GM19239 (cell line): Measurements from ENCODE around the gene SUPT4H1.

Source experiments
- DNase-seq: peaks from one replicate; pipeline ENCODE4 v3.0.0; 2011; ENCODE audit warnings: low spot score; ENCODE audit not compliant: insufficient read length
- FAIRE-seq: peaks from 2 replicates; lab custom pipeline; 2011; peaks lifted over from hg19 to GRCh38; lab: Jason Lieb, UNC

SUPT4H1 gene

DNA sequence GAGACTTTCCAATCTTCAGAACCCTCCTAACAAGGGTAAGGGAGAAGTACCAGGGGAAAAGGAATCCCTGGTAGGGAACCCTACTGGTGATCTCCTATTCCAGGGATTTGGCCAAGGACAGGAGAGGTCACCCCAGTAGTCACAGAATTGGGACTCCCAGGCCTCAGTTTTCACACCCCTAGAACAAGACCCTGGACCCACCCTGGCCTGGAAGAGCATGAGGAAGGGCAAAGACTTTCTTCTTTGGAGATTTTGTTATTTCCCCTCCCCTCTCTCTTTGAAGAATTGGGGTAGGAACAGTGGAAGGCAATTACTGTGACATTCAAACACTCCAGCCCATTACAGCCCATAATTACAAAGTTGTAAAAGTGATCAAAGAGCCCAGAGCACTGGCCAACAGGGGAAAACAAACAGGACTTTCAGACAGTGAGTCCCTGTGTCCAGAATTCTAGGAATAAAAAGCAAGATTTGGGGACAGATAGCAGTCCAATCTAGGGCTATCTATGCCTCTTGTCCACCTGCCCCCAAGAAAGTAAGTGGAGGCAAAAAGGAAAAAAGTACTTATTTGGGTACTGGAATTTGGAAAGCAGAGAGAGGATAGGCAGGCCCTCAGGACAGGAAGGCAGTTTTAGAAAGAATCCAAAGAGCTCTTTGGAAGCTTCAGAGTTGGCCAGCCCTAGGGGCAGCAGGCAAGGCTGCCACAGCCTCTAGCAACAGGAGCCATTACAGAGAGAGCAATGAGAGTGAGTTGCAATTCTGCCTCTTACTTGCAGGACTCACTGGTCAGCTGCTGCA is 13.4 kb upstream of the SUPT4H1 start:
- no peak for FAIRE-seq

DNA sequence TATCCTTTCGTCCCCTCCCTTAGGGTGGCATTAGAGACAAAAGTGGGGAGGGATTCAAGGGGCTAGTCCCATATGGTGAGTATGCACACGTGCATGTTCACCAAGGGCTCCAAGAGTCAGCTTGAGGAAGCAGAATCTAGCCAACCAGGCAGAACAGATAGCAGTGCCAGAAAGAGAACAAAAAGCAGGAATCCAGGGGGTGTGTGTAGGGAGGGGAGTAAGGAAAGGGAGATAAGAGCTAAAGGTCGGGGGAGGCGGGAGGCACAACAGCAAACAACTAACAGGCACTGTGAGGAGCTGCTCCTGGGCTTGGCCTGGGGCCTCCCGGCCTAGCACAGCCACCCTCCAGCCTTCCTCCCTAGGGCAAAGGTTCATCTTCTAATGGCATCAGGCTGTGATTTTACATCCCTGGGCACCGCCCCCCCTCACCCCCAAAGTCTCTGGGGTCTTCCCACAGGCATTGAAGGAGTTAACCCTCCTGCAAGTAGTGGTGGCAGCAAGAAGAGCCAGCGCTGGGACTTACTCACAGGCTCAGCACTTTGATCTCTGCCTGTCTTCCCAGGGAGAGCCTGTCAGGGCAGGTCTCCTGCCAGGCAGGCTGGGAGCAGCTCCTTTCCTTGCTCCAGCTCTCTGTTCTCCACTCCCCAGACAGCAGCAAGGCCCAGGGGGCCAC is 12.4 kb upstream of the SUPT4H1 start:
- DNase-seq (no peak), FAIRE-seq (no peak)

More for the DNA sequence above, 13.4 kb upstream of the SUPT4H1 start:
- no peak for DNase-seq

DNA sequence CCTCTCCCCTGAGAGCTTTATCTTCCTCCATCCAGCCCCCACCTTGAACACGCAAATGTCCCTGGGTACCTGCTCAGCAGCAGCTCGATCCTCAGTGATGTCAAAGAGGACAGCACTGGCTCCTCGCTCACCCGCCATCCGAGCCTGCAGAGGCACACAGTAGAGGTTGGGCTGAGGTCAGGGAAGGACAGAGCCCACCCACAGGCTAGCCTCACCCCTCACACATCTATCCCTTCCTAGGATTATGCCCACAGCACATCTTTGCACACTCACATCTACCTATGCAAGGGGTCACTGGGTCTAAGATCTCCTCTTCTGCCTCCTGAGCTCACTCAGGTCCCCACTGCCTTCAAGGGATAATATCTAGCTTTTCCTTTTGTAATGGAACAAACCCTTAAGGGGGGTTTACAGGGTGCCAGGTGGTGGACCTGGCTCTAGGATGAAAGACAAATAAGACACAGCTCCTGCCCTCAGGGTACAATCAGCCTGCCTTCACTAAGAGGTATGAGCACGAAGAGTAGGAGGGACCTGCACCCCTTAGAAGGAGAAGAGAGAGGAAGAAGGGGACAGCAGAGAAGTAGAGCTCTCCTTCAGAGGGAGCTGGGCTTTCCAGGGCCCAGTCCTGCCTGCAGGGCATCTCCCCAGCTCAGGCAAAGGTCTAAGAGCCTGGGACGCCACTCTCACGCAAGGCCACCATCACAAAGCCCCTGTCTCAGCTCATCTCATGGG is 11.6 kb upstream of the SUPT4H1 start:
- FAIRE-seq (no peak), DNase-seq (no peak)

DNA sequence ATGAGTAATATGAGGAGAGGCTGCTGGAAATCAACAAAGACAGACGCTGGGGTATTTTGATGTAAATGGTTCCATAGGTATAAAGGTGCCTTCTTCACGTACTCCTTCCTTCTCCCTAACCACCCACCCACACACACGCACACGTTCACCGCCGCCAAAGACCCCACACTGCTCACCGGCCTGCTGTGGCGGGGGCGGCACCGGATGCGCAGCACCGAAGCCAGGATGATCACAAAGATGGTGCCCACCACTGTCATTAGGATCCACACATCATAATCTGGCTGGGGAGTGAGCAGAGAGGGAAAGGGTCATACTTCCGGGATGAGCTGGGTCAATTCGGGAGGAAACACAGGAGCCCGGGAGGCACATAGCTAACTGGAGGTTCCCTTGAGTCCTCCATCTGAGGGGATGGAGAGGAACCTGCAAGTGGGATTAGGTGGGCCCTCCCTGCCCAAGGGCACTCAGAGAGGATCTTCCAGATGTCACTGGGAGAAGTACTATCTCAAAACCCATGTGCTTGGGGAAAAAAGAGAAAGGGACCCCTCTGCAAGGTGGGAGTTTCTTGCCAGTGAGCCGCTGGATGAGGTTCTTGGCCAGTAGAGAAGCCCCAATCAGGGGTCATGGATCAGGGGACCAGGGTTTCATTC is 10.5 kb upstream of the SUPT4H1 start:
- no peak for DNase-seq
- FAIRE-seq, result no peak

DNA sequence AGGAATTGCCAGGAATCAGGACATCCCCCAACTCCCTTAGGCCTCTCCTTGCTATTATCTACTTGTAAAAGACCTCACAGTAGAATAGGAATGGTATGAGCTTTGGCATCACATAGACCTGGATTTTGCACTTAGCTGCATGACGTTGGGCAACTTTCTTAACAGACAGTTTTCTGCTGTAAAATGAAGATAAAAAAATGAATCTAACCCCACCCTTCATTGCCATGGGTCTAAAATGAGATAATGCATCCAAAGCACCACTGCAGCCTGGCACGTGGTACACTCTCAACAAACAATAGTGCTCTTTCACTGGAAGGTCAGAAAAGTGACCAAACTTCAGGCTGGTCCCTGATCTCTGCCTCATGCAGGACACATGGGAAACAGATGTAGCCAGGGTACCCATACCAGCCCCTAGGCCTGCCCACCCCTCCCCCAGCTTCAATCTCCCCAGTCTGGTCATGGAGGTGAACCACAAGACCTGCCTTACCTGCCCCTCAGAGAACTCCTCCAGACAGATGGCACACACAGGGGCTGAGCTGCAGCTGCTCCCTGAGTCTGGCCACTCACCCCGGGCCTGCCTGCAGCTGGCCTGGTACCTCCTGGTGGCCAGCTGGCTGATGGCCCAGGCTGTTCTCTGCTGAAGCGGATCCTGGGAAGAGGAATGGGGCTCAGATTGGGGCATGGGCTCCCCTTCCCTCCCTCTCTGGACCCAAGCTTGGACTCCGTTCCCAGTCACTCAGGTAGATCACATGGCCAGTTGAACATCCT is 8.5 kb upstream of the SUPT4H1 start:
- no peak for FAIRE-seq

DNA sequence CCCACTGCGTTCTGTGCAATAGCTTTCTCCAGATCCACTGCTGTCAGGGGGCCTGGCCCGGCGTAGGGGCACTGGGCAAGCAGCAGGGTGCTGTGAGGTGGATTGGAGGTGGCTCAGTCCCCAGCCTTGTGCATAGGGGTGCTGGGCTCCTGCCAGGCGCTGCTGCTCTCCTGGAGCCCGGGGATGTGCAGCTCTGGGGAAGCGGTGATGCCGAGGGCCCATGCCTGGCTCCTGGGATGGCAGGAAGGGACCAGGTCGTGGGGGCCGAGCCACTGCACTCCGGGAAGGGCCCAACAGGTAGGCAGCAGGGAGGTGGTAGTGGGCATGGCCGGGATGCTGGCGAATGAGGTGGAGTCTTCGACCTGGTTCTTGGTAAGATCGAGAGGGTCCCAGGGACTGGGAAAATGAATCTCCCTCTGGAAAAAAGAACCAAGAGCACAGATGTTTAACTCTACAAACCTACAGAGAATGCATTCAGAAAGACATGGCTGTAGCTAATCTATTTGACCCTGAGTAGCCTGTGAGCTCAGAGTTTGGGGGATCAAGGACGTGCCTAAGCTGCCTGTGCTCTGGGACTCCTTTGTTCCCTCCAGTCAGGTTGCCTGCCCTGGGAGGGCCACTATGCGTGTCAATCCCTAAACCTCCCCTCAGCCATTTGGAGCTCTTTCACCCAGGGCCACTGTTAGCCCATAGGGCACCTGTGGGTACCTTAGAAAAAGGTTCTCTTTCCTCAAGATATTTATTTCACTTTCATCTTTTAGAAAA is 6.6 kb upstream of the SUPT4H1 start:
- DNase-seq (no peak), FAIRE-seq (no peak)

More for the DNA sequence above, 8.5 kb upstream of the SUPT4H1 start:
- DNase-seq, result no peak

DNA sequence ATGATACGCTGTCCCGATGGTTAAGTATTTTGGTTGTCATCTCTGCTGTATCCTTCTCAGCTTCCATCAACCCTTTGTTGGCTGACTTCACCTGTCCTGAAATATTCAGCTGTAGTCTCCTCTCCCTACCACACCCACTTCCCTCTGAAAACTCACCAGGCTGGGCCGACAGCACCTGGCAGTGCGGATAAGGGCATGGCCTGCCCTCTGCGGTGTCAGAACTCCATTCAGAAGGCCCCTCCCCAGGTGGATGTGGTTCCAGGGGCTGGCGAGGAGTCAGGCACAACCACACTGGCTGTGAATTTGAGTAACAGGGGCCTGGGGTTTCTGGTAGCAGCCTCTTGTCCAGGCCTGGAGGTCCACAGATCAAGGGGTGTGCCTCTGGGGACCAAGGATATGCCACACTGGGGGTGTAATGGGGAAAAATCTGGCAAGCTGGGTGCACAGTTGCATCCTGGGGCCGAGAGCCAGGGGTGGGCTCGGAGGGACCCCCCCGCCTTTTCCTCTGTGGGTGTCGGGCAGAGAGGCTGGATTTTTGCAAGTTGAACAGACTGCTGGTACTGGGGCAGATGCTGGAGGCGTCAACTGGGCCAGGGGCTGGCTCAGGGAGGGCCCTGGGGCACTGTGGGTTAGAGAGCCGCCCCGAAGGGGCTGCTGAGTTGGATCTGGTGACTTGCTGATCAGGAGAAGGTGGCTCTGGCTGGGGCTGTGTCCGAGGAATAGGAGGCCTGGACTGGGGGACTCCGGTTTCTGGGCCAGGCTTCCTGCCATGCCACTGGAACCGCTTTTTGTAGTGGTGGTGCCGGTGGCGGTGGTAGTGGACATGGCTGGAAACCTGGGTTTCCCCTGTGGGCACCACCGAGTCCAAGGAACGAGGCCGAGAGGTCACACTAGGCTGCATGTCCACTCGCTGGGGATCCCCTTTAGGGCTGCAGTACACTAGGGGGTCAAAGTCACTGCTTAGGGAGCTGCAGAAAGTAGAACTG is 5.6 kb upstream of the SUPT4H1 start:
- FAIRE-seq (no peak), DNase-seq (no peak)

DNA sequence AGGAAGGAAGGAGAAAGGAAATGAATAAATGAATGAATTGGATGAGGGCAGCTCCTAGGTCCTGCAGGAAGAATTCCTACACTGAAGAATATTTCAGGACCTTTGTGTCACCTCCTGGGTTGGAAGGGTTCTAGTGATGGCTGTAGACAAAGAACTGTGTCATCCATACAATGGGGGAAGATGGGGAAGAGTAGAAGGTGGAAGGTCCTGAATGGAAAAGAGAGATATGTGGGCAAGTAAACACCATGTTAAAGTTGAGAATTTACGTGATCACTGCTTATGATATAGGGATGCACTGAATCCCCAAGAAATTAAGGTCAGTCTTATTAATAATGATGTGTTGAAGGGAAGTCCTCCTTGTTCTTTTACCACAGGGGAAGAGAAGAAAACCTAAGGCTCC is 4.2 kb upstream of the SUPT4H1 start:
- DNase-seq (no peak), FAIRE-seq (no peak)

DNA sequence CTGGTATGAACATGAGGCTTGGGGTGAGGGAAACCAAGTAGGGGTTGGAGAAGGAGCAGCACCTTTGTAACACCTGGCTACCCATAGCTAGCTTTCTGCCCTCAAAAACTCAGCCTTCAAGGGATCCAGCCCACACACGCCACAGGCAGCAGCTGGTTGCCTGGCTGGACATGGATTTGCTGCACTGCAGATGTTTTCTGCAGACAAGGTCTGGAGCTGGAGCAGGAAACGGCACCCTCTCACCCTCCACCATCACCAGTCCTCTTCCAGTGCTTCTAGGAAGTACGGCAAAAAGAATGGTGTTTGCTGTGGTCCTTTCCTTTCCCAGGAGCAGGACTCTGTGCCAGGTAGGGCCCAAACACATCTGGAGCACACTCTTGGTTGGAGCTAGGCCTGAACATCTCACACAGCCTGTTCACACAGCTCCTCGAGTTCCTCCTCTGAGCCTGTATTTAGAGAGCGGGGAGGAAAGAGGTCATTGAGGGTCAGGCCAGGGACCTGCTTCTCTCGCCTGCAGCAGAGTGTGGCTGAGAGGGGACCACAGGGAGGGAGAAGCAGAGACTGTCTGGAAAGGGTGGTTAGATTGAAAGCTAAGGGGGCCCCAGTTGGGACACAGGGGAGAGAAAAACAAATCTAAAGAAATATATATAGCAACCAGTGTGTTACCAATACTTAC is 2.7 kb upstream of the SUPT4H1 start:
- no peak for FAIRE-seq
- DNase-seq, result no peak

DNA sequence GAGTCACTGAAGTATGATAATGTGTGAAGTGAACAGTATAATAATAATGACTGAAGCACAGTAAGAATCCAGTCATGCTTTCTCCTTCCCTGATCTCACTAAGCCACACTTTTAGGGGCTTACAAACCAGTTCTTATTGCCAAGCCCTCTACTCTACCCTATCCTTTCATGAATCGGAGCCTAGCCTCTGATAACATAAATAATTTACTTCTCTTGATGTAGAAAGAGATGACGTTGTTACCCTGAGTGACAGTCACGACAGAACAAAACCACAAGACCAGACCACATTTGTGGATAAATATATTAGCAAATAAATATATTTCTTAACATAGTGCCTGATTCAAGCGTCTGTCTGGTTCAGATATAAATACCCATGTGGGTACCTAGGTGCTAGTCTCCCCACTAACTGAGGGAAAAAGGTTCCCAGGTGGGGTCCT is 1.4 kb upstream of the SUPT4H1 start:
- FAIRE-seq (no peak), DNase-seq (no peak)

DNA sequence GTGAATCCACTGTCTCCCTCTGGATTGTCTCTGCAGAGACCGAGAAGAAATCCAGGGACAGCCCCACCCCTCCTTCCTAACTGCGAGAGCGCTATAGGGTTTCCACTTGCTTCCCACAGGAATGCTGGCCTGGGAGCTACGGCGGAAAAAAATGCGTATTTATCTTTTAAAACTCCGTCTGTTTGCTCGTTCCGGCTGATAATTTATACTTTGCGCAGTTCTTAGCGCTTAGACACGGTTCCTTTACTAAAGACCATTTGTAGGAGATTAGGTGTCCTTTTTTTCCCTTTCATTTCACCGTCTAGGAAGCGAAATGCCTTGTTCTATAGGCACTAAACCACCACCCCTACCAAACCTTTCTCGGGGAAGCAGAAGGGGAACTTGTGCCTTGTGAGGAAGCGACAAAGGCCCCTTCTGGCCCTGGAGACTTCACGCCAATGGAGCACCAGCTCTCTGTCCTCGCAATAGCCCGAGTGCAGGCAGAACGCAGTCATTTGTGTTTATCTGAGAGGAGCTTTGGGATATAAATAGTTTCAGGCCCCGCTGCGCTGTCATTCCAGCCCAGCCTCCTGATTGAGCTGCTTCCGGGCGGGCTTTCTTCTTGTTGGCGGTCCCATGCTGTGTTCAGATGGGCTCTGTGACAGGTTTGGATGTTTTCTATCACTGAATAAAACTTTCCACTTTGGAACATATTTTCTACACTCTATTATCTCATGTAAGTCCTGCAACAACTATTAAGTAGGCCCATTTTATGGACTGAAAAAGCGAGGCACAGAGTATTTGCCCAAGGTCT is 791 bp upstream of the SUPT4H1 start:
- peak; percentile 49 for FAIRE-seq

DNA sequence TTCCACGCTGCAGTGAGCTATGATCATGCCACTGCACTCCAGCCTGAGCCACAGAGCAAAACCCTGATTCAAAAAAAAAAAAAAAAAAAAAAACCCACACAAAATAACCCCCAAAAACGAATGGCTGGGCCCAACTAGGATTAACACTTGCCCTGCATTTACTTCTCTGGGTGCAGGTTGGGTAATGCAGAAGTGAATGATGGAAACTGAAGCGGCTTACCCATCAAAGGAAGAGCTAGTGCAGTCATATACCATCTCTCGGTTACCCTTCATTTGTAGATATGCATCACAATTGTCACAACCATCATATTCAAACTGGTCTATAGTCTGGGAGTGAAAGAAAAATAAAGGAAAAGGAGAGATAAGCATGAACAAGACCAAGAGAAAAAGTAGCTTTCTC is 819 bp downstream of the SUPT4H1 start:
- DNase-seq, result no peak
- FAIRE-seq, result no peak

More for the DNA sequence above, 791 bp upstream of the SUPT4H1 start:
- no peak for DNase-seq

DNA sequence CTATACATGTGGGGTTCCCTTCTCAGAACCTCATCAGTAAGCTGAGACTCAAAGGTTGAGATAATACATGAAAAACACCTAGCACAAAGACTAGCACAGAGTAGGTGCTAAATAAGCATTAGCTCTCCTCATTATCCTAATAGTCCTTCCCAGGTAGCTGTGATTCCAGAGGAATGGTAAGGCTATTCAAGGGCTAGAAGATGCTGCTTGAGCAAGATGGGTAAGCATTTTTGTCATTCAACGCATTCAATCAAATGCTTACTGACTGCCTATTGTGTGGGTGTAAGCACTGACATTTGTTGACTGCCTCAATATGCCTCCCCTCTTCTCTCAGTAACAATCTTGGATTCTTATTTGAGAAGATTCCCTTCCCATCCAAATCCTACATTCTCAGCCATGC is 4.0 kb downstream of the SUPT4H1 start:
- FAIRE-seq (no peak), DNase-seq (no peak)

DNA sequence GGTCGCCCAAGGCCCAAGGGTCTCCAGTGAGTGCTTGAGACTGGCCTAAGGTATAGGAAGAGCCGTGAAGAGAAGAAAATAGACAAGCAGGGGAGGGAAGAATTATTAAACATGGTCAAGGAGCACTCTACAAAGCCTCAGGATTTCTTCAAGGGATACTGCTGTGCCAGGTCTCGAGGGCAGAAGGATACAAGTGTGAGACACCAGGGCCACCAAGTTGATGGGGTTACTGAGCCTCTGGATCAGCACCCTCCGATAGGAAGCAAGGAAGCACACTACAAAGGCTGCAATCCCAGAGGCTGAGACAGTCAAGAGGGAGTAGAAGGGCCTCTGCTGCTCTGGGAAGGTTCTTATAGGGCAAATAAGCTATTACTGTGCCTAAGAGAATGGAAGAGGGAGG is 6.5 kb downstream of the SUPT4H1 start:
- DNase-seq, result no peak
- FAIRE-seq, result no peak

DNA sequence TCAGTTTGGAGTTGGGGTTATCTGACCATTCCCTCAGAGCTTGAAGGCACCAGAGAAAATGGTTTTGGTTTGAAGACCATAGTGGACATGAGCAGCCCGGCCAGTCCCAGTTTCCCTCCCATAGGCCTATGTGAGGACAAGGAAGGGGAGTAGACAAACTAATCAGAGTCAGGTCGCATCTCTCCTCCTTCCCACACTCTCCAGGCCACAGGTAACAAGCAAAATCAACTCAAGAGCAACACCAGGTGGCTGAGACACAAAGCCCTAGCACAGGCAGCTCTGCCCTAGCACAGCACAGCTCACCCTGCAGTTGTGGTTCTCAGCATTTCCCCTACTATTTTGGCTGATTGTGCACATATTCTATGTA is 7.2 kb downstream of the SUPT4H1 start:
- FAIRE-seq, result no peak
- DNase-seq, result no peak

DNA sequence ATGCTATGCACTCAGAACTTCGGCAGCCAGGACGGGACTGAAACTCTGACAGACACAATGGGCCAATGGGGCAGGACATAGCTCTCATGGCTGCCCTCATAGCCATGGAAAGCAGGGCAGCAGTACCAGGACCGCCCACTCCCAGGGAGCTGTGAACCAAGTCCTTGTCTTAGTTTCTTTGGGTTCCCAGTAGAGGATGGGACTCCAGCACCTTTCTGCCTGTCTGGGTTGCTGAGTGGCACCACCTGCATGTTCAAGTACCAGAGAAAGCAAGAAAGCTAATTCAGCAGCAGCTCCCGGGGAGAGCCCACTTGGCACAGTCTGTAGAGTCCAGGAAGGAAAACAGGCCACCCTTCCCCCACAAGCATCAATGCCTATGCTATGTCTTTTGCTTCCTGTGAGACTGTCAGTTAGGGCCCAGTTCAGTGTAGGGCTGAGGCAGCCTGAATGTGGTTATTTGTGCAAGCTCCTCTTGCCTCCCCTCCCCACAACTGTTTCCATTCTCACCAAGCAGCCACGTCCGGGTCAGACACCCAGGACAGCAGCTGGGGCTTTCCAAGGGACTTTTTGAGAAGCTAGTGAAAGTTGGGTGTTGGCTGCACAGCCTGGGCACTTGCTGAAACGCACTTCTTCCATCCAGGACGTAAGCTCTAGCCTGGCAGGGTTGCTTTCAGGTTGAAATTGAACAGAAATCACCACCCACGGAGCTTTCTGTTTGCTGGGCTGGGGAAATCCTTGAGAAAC is 7.8 kb downstream of the SUPT4H1 start:
- DNase-seq (no peak), FAIRE-seq (peak; percentile 100)
